ENCODE data around the gene PDLIM1. TPM values are rescaled to one million over a fixed set of nuclear protein-coding genes. Genes with fewer than 3 reads are reported as not detected.

Gene PDLIM1
- total and polyA plus RNA-seq, 2 of the 13 experiments (the other 11 are each of a cell fraction or from before 2014, with no cell fraction given), result 119 to 123 TPM

GRCh38 chr10:95246582-95247051 lies 44.2 kb downstream of the PDLIM1 start:
- H3K9ac ChIP-seq (ENCODE audit: insufficient read depth, low read depth, low read length), result no peak overlapping the region
- H3K27me3 ChIP-seq (ENCODE audit: control insufficient read depth in 1 of 2, insufficient read depth in 2 of 2, low read length in 2 of 2), result no peaks in the 10 kb centered on the region
- no TSS peak for BruUV-seq (replicated peaks)
- in situ Hi-C loops (cut with HindIII; ENCODE audit: extremely low pct_ligation_motif_present, low pct_unique_long_range_greater_than_20kb), result loop anchor here (5.0 to 25.0 kb wide), 2 partner anchors 46 to 609 kb away; partner anchors contain the start of gene PDLIM1
- 0% methylated on average over 1 of the region's 1 CpG for WGBS (ENCODE audit: low lambda C conversion rate)
- ATAC-seq, result peak; percentile 76
- ChIA-PET CTCF (ENCODE audit: low intra/inter-chr PET ratio, low total read pairs) (interaction anchor here (1.4 to 3.0 kb wide), 3 partner anchors 44 to 116 kb away, joined by 7 to 53 read pairs (median 10); partner anchors contain the start of gene PDLIM1), POLR2A (interaction anchor here (1.1 to 1.5 kb wide), 3 partner anchors 14 to 117 kb away, joined by 3 to 4 read pairs (median 3); no protein-coding TSS in a partner anchor)
- H3K36me3 ChIP-seq (replicated peaks in 1 of 2; ENCODE audit: control insufficient read depth in 1 of 2, insufficient read depth in 2 of 2, low read length in 2 of 2), result peaks cover 31 to 72% of the 10 kb centered on the region in 2 experiments
- intact Hi-C loops (cut with micrococcal nuclease; ENCODE audit: unreplicated experiment), result loop anchor here (1.0 kb wide), 2 partner anchors 44 to 117 kb away; no protein-coding TSS in a partner anchor
- H3K79me2 ChIP-seq (ENCODE audit: insufficient read depth, low read length), result peaks cover 11% of the 10 kb centered on the region
- no peak overlapping the region for H2AFZ ChIP-seq (ENCODE audit: low read length)
- H3K27ac ChIP-seq (ENCODE audit: extremely low read length, insufficient read depth, low read length), result peak overlapping the region; percentile 21
- peak; percentile 68 for FAIRE-seq
- no peak overlapping the region for H3K4me2 ChIP-seq (ENCODE audit: low read depth, low read length)
- H3K9me3 ChIP-seq (ENCODE audit: low read length), result no peaks in the 10 kb centered on the region
- peak; percentile 62 for DNase-seq (ENCODE audit: low spot score)
- peaks cover 19% of the 10 kb centered on the region for H3K4me1 ChIP-seq (ENCODE audit: insufficient read depth, low read length)
- H3K4me3 ChIP-seq (replicated peaks in 1 of 3; ENCODE audit: insufficient read depth in 1 of 3, low read depth in 2 of 3, low read length in 3 of 3), result no peak overlapping the region
- 0 out of 2 replicates have a peak, but pooled peaks cover 6% of the 10 kb centered on the region for H4K20me1 ChIP-seq (ENCODE audit: insufficient read depth, low read length)
- TF ChIP-seq NR2F6 (IDR thresholded peaks at IDR 0.05) (peak; percentile 65; the same call in 1 of the 2 replicates), NR2F6 (CRISPR knock-in tag; IDR thresholded peaks at IDR 0.05) (peak; percentile 40; the same call in 1 of the 2 replicates), PATZ1 (CRISPR knock-in tag; IDR thresholded peaks at IDR 0.05) (0 out of 2 replicates have a peak, but pooled peaks have one; percentile 16), GABPA (IDR thresholded peaks at IDR 0.05; ENCODE audit: low read depth, low read length) (no peak), GABPA (CRISPR knock-in tag; IDR thresholded peaks at IDR 0.05; ENCODE audit: low read depth) (no peak), SMC3 (IDR thresholded peaks at IDR 0.05; ENCODE audit: low read length) (peak; percentile 94), ZNF691 (CRISPR knock-in tag; IDR thresholded peaks at IDR 0.05; ENCODE audit: borderline replicate concordance, low read depth) (peak; percentile 49; the same call in 1 of the 2 replicates), CTCF (CRISPR knock-in tag; IDR thresholded peaks at IDR 0.05) (peak; percentile 83), STAG1 (CRISPR knock-in tag; IDR thresholded peaks at IDR 0.05) (peak; percentile 83), ATF2 (CRISPR knock-in tag; IDR thresholded peaks at IDR 0.05) (no peak), MAX (IDR thresholded peaks at IDR 0.05) (0 out of 2 replicates have a peak, but pooled peaks have one; percentile 12), ZNF724P (CRISPR knock-in tag; IDR thresholded peaks at IDR 0.05; ENCODE audit: borderline replicate concordance) (no peak), ZBTB7B (CRISPR knock-in tag; IDR thresholded peaks at IDR 0.05) (peak; percentile 63; the same call in 1 of the 2 replicates), RAD21 (CRISPR knock-in tag; IDR thresholded peaks at IDR 0.05) (peak; percentile 84), SALL1 (CRISPR knock-in tag; IDR thresholded peaks at IDR 0.05) (0 out of 2 replicates have a peak, but pooled peaks have one; percentile 18)
